HG03354 (cell line): ENCODE data around the gene C15orf39.
"Not testable (repeated sequence)": the region's sequence is repeated elsewhere in the genome, so short reads cannot be mapped to it uniquely, and the experiment has no call there.

Experiments used
- ATAC-seq: cut with Tn5 transposase; IDR thresholded peaks from one replicate; pipeline ENCODE4 v1.9.1; 2021; ENCODE audit warnings: mild to moderate bottlenecking; ENCODE audit not compliant: unreplicated experiment, poor library complexity, severe bottlenecking

Gene C15orf39

GRCh38 chr15:75201616-75202250 is at the start of gene C15orf39:
TSS of gene C15orf39 (plus strand) at chr15:75201882. CDS start at chr15:75206049, 4,167 bp downstream.
- ATAC-seq, result peak; percentile 48

- ATAC-seq, result no peak
Measured at GRCh38 chr15:75152382-75153079, 49.2 kb upstream of the C15orf39 start.

- no peak for ATAC-seq
Measured at GRCh38 chr15:75153087-75153486, 48.6 kb upstream of the C15orf39 start.

GRCh38 chr15:75153565-75154276 is 48.0 kb upstream of the C15orf39 start:
- ATAC-seq, result no peak

GRCh38 chr15:75154461-75155062 is 47.1 kb upstream of the C15orf39 start:
- ATAC-seq, result no peak

GRCh38 chr15:75156326-75157215 is 45.1 kb upstream of the C15orf39 start:
- no peak for ATAC-seq

GRCh38 chr15:75158402-75158801 is 43.3 kb upstream of the C15orf39 start:
- no peak for ATAC-seq

- no peak for ATAC-seq
Measured at GRCh38 chr15:75159244-75159643, 42.4 kb upstream of the C15orf39 start.

- ATAC-seq, result no peak
Measured at GRCh38 chr15:75161106-75161916, 40.4 kb upstream of the C15orf39 start.

- ATAC-seq, result no peak
Measured at GRCh38 chr15:75161917-75162414, 39.7 kb upstream of the C15orf39 start.

GRCh38 chr15:75163150-75163564 is 38.5 kb upstream of the C15orf39 start:
- no peak for ATAC-seq

GRCh38 chr15:75164625-75165350 is 36.9 kb upstream of the C15orf39 start:
- ATAC-seq, result no peak

- ATAC-seq, result not testable (repeated sequence)
Measured at GRCh38 chr15:75166489-75167063, 35.1 kb upstream of the C15orf39 start.

- no peak for ATAC-seq
Measured at GRCh38 chr15:75167588-75168350, 33.9 kb upstream of the C15orf39 start.

- ATAC-seq, result no peak
Measured at GRCh38 chr15:75168374-75168773, 33.3 kb upstream of the C15orf39 start.

GRCh38 chr15:75170203-75170602 is 31.5 kb upstream of the C15orf39 start:
- ATAC-seq, result no peak
